GM12865 (cell line): ENCODE results near the gene SLC6A18.
"Not testable (repeated sequence)": the region's sequence is repeated elsewhere in the genome, so short reads cannot be mapped to it uniquely, and the experiment has no call there.

Experiments used
- DNase-seq: peaks from one replicate; pipeline ENCODE4 v3.0.0; 2010; ENCODE audit warnings: low read depth
- H3K4me3 ChIP-seq: 2 replicates; pipeline ENCODE4 v1.5.1; 2011; ENCODE audit warnings: mild to moderate bottlenecking, low read depth, low read length, control low read depth
- TF ChIP-seq, protein P1 (sequence below): IDR thresholded peaks from 2 replicates; pipeline ENCODE4 v1.5.1; 2011; ENCODE audit warnings: low read length, control low read depth, low read depth, inconsistent platforms; ENCODE audit not compliant: insufficient read depth; ENCODE audit errors: missing control alignments

The SLC6A18 gene

DNA sequence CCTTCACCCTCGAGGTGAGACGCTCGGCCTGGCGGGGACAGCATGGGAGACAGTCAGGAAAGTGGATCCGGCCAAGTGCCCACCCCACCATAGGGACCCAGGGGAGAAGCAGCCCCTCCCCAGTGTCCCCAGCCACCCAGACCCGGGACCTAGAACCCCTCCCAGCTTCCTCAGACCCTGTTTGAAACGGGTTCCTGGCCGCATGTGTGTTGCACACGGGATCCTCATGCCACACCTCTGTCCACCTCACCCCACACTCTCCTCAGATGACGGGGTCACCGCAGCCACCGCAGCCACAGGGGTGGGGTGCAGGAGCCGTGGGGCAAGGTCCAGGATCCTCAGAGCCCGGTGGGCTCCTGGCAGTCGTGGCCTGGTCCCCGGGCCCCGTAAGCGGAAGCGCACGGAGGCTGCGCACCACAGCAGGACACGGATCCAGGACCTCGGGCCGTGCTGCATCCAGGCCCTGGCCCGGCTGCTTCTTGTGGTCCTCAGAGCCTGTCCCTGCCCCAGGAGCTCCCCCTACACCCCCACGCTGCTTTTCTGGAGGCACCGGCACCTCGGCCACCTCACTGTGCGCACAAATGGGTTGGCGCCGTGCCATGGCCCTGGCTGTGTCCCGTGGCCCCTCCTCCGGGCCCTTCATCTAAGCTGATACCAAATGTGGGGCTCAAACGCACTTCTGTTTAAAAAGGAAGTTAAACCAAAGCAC, 54.4 kb downstream of the SLC6A18 start:
- TF ChIP-seq, protein P1, sequence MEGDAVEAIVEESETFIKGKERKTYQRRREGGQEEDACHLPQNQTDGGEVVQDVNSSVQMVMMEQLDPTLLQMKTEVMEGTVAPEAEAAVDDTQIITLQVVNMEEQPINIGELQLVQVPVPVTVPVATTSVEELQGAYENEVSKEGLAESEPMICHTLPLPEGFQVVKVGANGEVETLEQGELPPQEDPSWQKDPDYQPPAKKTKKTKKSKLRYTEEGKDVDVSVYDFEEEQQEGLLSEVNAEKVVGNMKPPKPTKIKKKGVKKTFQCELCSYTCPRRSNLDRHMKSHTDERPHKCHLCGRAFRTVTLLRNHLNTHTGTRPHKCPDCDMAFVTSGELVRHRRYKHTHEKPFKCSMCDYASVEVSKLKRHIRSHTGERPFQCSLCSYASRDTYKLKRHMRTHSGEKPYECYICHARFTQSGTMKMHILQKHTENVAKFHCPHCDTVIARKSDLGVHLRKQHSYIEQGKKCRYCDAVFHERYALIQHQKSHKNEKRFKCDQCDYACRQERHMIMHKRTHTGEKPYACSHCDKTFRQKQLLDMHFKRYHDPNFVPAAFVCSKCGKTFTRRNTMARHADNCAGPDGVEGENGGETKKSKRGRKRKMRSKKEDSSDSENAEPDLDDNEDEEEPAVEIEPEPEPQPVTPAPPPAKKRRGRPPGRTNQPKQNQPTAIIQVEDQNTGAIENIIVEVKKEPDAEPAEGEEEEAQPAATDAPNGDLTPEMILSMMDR, result no peak
- H3K4me3 ChIP-seq, result no peak overlapping the region
- no peak for DNase-seq

DNA sequence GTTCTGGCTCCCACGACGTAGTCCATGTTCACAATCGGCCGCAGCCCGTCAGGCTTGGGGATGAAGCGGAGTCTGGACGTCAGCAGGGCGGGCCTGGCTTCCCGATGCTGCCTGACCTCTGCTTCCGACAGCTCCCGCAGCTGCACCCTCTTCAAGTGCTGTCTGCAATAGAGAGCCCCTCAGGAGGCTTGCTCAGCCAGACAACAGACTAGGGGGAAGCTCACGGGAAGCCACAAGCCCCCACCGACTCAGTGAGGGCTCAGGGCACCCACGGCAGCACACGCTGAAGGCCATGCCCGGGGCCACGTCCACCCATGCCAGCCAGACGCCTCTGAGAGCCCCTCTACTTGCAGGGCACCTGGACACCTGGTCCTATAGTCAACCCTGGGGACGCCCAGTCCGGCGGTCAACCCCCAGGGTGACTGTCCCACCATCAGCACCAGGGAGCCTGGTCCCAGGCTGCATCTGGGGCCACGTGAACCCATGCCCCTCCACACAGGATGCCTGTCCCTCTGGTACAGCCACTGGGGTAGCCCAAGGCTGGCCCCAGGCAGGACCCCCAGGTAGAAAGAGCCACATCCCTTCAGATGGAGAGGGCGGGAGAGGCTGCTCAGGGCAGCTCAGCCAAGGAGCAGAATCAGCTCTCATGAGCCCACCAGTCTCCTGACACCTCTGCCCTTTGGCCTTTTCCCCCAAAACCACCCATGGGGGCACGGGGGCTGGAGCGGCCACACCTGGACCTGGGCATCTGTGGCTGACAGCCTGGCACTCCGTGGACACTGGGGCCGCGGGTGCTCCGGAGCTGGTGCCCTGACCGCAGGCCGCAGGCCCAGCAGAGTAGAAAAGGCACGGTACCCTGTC, 55.2 kb downstream of the SLC6A18 start:
- TF ChIP-seq, protein P1, result no peak
- DNase-seq, result no peak
- H3K4me3 ChIP-seq, result no peak overlapping the region

DNA sequence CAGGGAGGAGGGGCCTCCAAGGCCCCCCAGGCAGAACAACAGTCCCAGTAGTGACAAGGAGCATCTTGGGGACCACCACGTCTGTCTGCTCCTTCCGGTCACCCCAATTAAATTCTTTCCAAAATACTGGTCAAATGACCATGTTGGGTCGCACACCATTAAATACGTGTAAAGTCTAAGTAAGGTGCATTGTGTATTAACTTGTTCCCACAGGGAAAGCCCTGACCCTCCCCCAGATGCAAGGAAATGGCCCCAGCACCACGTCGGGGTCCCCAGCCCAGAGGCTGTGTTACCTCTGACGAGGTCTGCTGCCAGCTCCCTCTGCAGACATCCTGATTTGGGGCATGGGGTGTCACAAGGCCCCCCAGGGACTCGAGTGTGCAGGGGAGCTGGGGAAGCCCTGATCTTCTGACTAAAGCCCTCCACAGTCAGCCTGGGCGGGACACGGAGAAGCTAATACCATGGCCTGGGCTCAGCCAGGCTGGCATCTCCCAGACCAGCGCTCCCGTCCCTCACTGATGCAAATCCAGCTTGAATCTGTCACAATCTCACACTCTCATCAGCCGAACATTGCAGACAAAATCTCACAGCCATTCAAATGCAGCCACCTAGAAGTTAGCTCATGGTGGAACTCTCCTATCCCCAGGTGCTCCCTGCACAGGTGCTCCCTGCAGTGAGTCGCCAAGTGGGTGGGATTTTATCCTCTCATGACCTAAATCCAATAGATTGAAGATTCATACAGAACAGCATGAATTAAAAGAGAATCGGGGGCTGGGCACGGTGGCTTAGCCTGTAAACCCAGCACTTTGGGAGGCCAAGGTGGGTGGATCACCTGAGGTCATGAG, 56.1 kb downstream of the SLC6A18 start:
- TF ChIP-seq, protein P1, result no peak
- no peak for DNase-seq
- H3K4me3 ChIP-seq, result no peak overlapping the region

DNA sequence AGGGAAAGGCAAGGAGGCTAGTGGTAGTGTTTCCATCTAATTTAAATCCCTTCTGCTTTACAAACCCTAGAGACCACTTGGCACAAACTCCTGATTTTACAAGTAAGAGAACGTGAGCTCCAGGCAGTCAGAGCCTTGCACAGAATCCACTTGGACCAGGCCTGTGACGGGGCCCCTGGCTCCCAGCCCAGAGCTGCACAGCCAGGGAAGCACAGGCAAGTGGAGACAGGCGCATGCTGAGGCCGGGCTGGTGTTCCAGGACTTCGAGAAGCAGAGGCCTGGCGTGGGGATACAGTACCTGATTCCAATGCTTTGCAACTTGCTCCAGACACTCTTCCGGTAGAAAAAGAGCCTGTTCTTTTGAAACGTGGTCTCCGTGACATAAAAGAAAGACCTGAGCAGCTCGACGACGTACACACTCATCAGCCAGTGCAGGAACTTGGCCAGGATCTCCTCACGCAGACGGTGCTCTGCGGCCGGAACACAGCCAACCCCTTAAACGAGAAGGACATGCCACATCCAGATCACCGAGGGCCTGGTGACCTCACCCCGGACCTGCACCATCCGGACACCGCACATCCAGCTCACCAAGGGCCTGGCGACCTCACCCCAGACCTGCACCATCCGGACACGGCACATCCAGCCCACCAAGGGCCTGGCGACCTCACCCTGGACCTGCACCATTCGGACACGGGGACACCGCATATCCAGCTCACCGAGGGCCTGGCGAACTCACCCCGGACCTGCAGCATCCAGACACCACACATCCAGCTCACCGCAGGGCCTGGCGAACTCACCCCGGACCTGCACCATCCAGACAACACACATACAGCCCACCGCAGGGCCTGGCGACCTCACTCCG, 57.2 kb downstream of the SLC6A18 start:
- no peak overlapping the region for H3K4me3 ChIP-seq
- TF ChIP-seq, protein P1, result no peak
- DNase-seq, result no peak

DNA sequence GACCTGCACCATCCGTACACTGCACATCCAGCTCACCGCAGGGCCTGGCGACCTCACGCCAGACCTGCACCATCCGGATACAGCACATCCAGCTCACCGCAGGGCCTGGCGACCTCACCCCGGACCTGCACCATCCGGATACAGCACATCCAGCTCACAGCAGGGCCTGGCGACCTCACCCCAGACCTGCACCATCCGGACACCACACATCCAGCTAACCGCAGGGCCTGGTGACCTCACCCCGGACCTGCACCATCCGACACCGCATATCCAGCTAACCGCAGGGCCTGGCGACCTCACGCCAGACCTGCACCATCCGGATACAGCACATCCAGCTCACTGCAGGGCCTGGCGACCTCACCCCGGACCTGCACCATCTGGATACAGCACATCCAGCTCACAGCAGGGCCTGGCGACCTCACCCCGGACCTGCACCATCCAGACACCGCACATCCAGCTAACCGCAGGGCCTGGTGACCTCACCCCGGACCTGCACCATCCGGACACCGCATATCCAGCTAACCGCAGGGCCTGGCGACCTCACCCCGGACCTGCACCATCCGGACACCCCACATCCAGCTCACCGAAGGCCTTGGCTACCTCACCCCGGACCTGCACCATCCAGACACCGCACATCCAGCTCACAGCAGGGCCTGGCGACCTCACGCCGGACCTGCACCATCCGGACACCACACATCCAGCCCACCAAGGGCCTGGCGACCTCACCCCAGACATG, 58.0 kb downstream of the SLC6A18 start:
- not testable (repeated sequence) for H3K4me3 ChIP-seq, DNase-seq

DNA sequence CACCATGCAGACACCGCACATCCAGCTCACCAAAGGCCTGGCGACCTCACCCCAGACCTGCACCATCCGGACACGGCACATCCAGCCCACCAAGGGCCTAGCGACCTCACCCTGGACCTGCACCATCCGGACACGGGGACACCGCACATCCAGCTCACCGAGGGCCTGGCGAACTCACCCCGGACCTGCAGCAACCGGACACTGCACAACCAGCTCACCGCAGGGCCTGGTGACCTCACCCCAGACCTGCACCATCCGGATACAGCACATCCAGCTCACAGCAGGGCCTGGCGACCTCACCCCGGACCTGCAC, 58.5 kb downstream of the SLC6A18 start:
- DNase-seq, H3K4me3 ChIP-seq: not testable (repeated sequence)

DNA sequence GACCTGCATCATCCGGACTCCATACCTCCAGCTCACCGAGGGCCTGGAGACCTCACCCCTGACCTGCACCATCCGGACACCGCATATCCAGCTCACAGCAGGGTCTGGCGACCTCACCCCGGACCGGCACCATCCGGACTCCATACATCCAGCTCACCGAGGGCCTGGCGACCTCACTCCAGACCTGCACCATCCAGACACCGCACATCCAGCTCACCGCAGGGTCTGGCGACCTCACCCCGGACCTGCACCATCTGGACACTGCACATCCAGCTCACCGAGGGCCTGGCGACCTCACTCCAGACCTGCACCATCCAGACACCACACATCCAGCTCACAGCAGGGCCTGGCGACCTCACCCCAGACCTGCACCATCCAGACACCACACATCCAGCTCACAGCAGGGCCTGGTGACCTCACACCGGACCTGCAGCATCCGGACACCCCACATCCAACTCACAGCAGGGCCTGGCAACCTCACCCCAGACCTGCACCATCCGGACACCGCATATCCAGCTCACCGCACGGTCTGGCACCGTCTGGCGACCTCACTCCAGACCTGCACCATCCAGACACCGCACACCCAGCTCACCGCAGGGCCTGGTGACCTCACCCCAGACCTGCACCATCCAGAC, 59.3 kb downstream of the SLC6A18 start:
- H3K4me3 ChIP-seq, DNase-seq: not testable (repeated sequence)
